ENCODE results near the gene TBL1XR1. TPM values are rescaled to one million over a fixed set of nuclear protein-coding genes. Genes with fewer than 3 reads are reported as not detected.

The TBL1XR1 gene
- total and polyA plus RNA-seq, 2 donors (not counting 3 experiments of a cell fraction or from before 2014, with no cell fraction given), result 26.9 to 146 TPM

DNA sequence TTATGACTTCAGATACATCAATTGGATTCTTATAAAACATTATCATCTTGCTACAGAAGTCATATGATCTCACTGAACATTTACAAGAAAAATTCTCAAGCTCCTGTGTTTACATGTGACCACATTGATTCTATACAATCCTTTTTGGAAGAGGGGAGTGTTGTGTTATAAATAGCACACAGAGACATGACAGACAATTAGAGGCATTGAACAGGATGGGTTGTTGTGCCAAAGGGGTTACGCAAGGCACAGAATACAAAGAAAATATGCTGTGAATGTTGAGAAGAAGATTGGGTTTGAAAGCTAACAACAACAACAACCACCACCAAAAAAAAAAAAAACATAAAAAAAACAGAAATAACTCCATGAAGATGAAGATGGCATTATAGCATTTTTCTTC is 32.5 kb upstream of the TBL1XR1 start:
- FAIRE-seq, result no peak
- BruUV-seq (replicated peaks), result no TSS peak
- POLR2A ChIA-PET, result no interaction called here

More for the DNA sequence above, 32.5 kb upstream of the TBL1XR1 start:
- Histone ChIP-seq H3K79me2 (ENCODE audit: control insufficient read depth, insufficient read depth, low read length) (no peaks in the 10 kb centered on the region), H3K27me3 (ENCODE audit: control insufficient read depth in 2 of 2, insufficient read depth in 2 of 2, low read length in 2 of 2) (no peaks in the 10 kb centered on the region), H2AFZ (ENCODE audit: low read depth, low read length) (no peak overlapping the region), H3K9me1 (replicated peaks; ENCODE audit: control insufficient read depth, extremely low read depth, insufficient read depth, low read length) (no peaks in the 10 kb centered on the region), H3K4me1 (ENCODE audit: control insufficient read depth, extremely low read depth, insufficient read depth, low read length) (peaks cover 7% of the 10 kb centered on the region), H3K27ac (ENCODE audit: insufficient read depth, low read depth, low read length) (no peak overlapping the region), H3K4me2 (ENCODE audit: insufficient read depth, low read length) (no peak overlapping the region), H4K20me1 (replicated peaks; ENCODE audit: control insufficient read depth, extremely low read depth, insufficient read depth, low read length) (no peaks in the 10 kb centered on the region), H3K36me3 (ENCODE audit: control insufficient read depth in 2 of 2, extremely low read depth in 1 of 2, insufficient read depth in 2 of 2, low read length in 2 of 2) (no peaks in the 10 kb centered on the region), H3K4me3 (replicated peaks in 1 of 3; ENCODE audit: insufficient read depth in 1 of 3, low read depth in 1 of 3, low read length in 3 of 3) (no peak overlapping the region), H3K9me3 (replicated peaks; ENCODE audit: control insufficient read depth, insufficient read depth, low read length) (no peaks in the 10 kb centered on the region), H3K9ac (replicated peaks; ENCODE audit: extremely low read depth, insufficient read depth, low read length) (no peak overlapping the region)
- CTCF ChIA-PET, result interaction anchor here (0.6 kb wide), 1 partner anchor 829 kb away, joined by 6 read pairs; no protein-coding TSS in a partner anchor
- intact Hi-C loops (cut with micrococcal nuclease) (no loop called here), dilution Hi-C loops (cut with MboI; ENCODE audit: extremely low pct_ligation_motif_present, low sequenced_read_pairs) (no loop called here)
- TF ChIP-seq, protein P1, sequence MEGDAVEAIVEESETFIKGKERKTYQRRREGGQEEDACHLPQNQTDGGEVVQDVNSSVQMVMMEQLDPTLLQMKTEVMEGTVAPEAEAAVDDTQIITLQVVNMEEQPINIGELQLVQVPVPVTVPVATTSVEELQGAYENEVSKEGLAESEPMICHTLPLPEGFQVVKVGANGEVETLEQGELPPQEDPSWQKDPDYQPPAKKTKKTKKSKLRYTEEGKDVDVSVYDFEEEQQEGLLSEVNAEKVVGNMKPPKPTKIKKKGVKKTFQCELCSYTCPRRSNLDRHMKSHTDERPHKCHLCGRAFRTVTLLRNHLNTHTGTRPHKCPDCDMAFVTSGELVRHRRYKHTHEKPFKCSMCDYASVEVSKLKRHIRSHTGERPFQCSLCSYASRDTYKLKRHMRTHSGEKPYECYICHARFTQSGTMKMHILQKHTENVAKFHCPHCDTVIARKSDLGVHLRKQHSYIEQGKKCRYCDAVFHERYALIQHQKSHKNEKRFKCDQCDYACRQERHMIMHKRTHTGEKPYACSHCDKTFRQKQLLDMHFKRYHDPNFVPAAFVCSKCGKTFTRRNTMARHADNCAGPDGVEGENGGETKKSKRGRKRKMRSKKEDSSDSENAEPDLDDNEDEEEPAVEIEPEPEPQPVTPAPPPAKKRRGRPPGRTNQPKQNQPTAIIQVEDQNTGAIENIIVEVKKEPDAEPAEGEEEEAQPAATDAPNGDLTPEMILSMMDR (IDR thresholded peaks at IDR 0.05; ENCODE audit: extremely low read depth in 1 of 2, insufficient read depth in 1 of 2, low read depth in 1 of 2, low read length in 2 of 2), result no peak
- TF ChIP-seq FOS (IDR thresholded peaks at IDR 0.05; ENCODE audit: borderline replicate concordance, insufficient read depth, low read length) (no peak), JUN (IDR thresholded peaks at IDR 0.05; ENCODE audit: borderline replicate concordance, insufficient read depth, insufficient read length, low read depth) (no peak), EZH2 (IDR thresholded peaks at IDR 0.05; ENCODE audit: borderline replicate concordance, low read depth, low read length, severe bottlenecking) (no peak), MYC (IDR thresholded peaks at IDR 0.05; ENCODE audit: low read depth, low read length) (no peak), POLR2A (IDR thresholded peaks at IDR 0.05; ENCODE audit: low read depth, low read length) (no peak), POLR2AphosphoS5 (IDR thresholded peaks at IDR 0.05; ENCODE audit: insufficient read depth, low read depth, low read length) (no peak), GATA2 (IDR thresholded peaks at IDR 0.05; ENCODE audit: insufficient read depth, insufficient read length, low read depth, low read length) (no peak)
- TF ChIP-seq, protein P2, sequence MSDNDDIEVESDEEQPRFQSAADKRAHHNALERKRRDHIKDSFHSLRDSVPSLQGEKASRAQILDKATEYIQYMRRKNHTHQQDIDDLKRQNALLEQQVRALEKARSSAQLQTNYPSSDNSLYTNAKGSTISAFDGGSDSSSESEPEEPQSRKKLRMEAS (IDR thresholded peaks at IDR 0.05; ENCODE audit: insufficient read depth, insufficient read length), result no peak
- DNase-seq (ENCODE audit: low read depth, low spot score), result no peak

Measured in endothelial cell of umbilical vein (primary cell).